KMS-11 (cell line): Measurements from ENCODE around the gene CNNM2.

Source experiments
- H2AFZ ChIP-seq: fragments of 200-600 bp; sonication (generic); 2 replicates; pipeline ENCODE4 v1.6.1; 2016; ENCODE audit warnings: antibody characterized with exemption, mixed run types, low read depth
- H3K27ac ChIP-seq: fragments of 200-600 bp; sonication (generic); 2 replicates; pipeline ENCODE4 v1.6.1; 2016; ENCODE audit warnings: mild to moderate bottlenecking, mixed run types
- H3K27me3 ChIP-seq: fragments of 200-600 bp; sonication (generic); 2 replicates; pipeline ENCODE4 v1.6.1; 2017; ENCODE audit warnings: mild to moderate bottlenecking, low read depth, mixed run types, moderate library complexity; ENCODE audit not compliant: insufficient read depth
- H3K36me3 ChIP-seq: fragments of 200-600 bp; sonication (generic); 2 replicates; pipeline ENCODE4 v1.6.1; 2017; ENCODE audit warnings: mild to moderate bottlenecking, mixed run types; ENCODE audit not compliant: insufficient read depth
- H3K4me1 ChIP-seq: fragments of 200-600 bp; sonication (generic); 2 replicates; pipeline ENCODE4 v1.6.1; 2016; ENCODE audit warnings: mild to moderate bottlenecking, low read depth, mixed run types; ENCODE audit not compliant: poor library complexity, severe bottlenecking
- H3K4me2 ChIP-seq: fragments of 200-600 bp; sonication (generic); 2 replicates; pipeline ENCODE4 v1.7.0; 2016; ENCODE audit warnings: mild to moderate bottlenecking, mixed run types
- H3K4me3 ChIP-seq: fragments of 200-600 bp; sonication (generic); IDR thresholded peaks from 2 replicates; pipeline ENCODE4 v1.6.1; 2017; ENCODE audit warnings: low read depth, low read length, mixed read lengths; ENCODE audit not compliant: insufficient read depth
- H3K79me2 ChIP-seq: fragments of 200-600 bp; sonication (generic); 2 replicates; pipeline ENCODE4 v1.6.1; 2016; ENCODE audit warnings: low read depth, mixed run types; ENCODE audit not compliant: insufficient read depth
- H3K9ac ChIP-seq: fragments of 200-600 bp; sonication (generic); 2 replicates; pipeline ENCODE4 v1.6.1; 2016; ENCODE audit warnings: mild to moderate bottlenecking, mixed run types
- H4K20me1 ChIP-seq: fragments of 200-600 bp; sonication (generic); 2 replicates; pipeline ENCODE4 v1.6.1; 2016; ENCODE audit warnings: mild to moderate bottlenecking, mixed run types; ENCODE audit not compliant: insufficient read depth
- CTCF ChIP-seq: fragments of 200-600 bp; sonication (generic); conservative IDR thresholded peaks from 2 replicates; pipeline ENCODE4 v1.6.1; 2017; ENCODE audit warnings: low read depth, mild to moderate bottlenecking, antibody characterized with exemption, low read length, moderate library complexity, mixed read lengths

Gene CNNM2

DNA sequence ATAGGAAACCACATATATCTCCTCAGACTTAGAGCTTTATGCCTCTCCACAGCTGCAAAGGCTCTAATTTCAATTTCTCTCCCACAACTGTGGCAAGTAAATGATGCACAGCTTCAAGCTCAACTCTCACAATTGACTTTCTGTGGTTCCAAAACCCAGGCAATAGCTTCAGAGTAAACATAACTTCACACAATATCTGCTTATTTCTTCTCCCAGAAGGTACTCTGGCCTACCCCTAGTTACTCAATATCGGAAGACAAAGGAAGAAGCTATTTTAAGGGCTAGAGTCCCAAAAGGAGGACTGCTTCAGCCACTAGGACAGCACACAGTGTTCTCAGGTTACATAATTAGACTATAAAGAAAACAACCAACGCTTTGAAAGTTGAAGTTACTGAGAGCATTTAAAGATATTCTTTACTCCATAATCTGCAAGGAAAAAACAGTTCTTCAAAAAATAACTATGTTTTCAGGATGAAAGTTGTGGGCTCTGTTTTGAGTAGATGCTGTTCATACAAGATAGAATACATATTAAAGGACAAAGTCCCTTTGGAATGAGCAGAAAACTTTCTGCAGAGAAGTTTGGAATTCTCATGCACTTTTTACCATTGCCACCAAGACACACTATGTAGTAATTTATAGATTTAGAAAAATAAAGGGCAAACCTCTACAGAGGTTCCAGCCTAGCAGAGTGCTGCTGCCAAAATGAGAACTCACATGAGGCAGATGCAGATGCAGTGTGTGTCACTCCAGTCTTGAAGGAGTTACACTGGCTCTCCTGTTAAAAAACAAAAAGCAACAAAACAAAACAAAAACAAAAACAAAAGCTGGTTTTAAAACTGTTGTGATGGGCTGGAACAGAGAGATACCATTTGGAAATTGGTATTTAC, 193.2 kb downstream of the CNNM2 start:
- H3K9ac ChIP-seq = no peak overlapping the region
- peak overlapping the region; percentile 81 for H3K4me2 ChIP-seq
- H3K4me1 ChIP-seq = peaks cover 44% of the 10 kb centered on the region
- H2AFZ ChIP-seq = no peak overlapping the region
- H3K79me2 ChIP-seq = no peaks in the 10 kb centered on the region
- no peaks in the 10 kb centered on the region for H3K27me3 ChIP-seq
- peak overlapping the region; percentile 47; the same call in 1 of the 2 replicates for H3K27ac ChIP-seq
- H3K36me3 ChIP-seq = no peaks in the 10 kb centered on the region
- H4K20me1 ChIP-seq = peaks cover 3% of the 10 kb centered on the region; the same call in 1 of the 2 replicates
- H3K4me3 ChIP-seq = no peak overlapping the region
- TF ChIP-seq CTCF = no peak

- Histone ChIP-seq H4K20me1 (peaks cover 3% of the 10 kb centered on the region; the same call in 1 of the 2 replicates), H3K4me3 (no peak overlapping the region), H2AFZ (no peak overlapping the region), H3K36me3 (no peaks in the 10 kb centered on the region), H3K27me3 (no peaks in the 10 kb centered on the region), H3K4me2 (peak overlapping the region; percentile 66), H3K27ac (peak overlapping the region; percentile 47; the same call in 1 of the 2 replicates), H3K4me1 (peaks cover 44% of the 10 kb centered on the region), H3K79me2 (no peaks in the 10 kb centered on the region), H3K9ac (no peak overlapping the region)
- no peak for TF ChIP-seq CTCF
Measured at GRCh38 chr10:103111918-103112877, 194.1 kb downstream of the CNNM2 start.

- H3K4me3 ChIP-seq = no peak overlapping the region
- no peak overlapping the region for H3K4me2 ChIP-seq
- H4K20me1 ChIP-seq = peaks cover 3% of the 10 kb centered on the region; the same call in 1 of the 2 replicates
- peaks cover 37% of the 10 kb centered on the region for H3K4me1 ChIP-seq
- no peaks in the 10 kb centered on the region for H3K27me3 ChIP-seq
- no peak for TF ChIP-seq CTCF
- H3K79me2 ChIP-seq = no peaks in the 10 kb centered on the region
- no peak overlapping the region for H3K27ac ChIP-seq
- no peaks in the 10 kb centered on the region for H3K36me3 ChIP-seq
- no peak overlapping the region for H2AFZ ChIP-seq
- H3K9ac ChIP-seq = no peak overlapping the region
Measured at GRCh38 chr10:103114876-103115275, 196.8 kb downstream of the CNNM2 start.

GRCh38 chr10:103117247-103117646, 199.2 kb downstream of the CNNM2 start:
- TF ChIP-seq CTCF = no peak
- no peaks in the 10 kb centered on the region for H3K27me3 ChIP-seq
- H4K20me1 ChIP-seq = no peaks in the 10 kb centered on the region; the same call in 1 of the 2 replicates
- no peaks in the 10 kb centered on the region for H3K79me2 ChIP-seq
- H3K9ac ChIP-seq = no peak overlapping the region
- peaks cover 13% of the 10 kb centered on the region for H3K4me1 ChIP-seq
- H3K4me2 ChIP-seq = no peak overlapping the region
- no peak overlapping the region for H2AFZ ChIP-seq
- H3K36me3 ChIP-seq = no peaks in the 10 kb centered on the region
- no peak overlapping the region for H3K4me3 ChIP-seq
- no peak overlapping the region for H3K27ac ChIP-seq
